Activated CD8-positive, alpha-beta memory T cell treated with anti-CD3 and anti-CD28 coated beads, Interleukin-2, amount 50 U/mL, for 24 hours (primary cell): ENCODE measurements around the gene STPG4.

Experiments used
- DNase-seq: peaks from one replicate; pipeline ENCODE4 v3.0.0-alpha.2; 2020; ENCODE audit errors: extremely low read depth

The STPG4 gene

GRCh38 chr2:47054868-47055267 is 100.2 kb downstream of the STPG4 start:
- DNase-seq, result no peak

- no peak for DNase-seq
Observed at GRCh38 chr2:47054036-47054555, 101.0 kb downstream of the STPG4 start.

GRCh38 chr2:47052847-47053246 is 102.3 kb downstream of the STPG4 start:
- no peak for DNase-seq

GRCh38 chr2:47051562-47051961 is 103.5 kb downstream of the STPG4 start:
- DNase-seq, result no peak

DNA sequence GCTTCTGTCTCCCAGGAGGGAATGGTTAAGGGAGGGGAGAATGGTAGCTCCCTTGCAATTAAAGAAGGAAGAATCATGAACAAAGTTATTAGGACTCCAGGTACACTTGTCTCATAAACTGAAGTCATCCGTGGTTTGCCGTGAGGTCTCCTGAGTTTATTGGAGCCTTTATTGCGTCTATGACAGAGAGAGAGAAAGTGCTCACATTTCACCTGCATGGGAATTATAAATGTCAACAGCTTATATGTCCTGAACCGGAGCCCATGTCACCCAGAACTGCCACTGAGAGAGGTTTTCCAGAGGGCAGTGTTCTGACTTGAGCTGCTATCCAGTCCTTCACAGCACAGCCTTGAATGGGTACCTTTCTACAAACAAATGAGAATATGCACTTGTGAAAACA is 104.3 kb downstream of the STPG4 start:
- no peak for DNase-seq

- DNase-seq, result no peak
Observed at GRCh38 chr2:47050021-47050760, 104.9 kb downstream of the STPG4 start.

DNA sequence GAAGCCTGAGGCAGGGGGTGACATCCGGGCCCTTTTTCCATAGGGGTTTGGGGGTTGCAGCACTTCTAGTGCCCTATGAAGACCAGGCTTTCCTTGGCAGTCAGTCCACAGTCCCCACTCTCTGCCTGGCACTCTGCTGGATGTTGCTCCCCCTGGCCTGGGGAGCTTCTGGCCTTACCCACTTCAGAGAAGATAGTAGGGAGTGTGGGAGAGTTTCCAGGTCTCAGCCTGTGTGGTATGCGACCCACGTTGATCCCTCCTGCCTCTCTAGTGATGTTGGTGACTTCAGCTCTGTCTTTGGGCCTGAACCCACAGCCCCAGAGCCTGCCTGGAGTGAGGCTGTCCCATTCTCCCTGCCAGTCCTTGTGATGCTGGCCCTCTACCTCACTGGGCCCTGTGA is 105.6 kb downstream of the STPG4 start:
- DNase-seq, result no peak

DNA sequence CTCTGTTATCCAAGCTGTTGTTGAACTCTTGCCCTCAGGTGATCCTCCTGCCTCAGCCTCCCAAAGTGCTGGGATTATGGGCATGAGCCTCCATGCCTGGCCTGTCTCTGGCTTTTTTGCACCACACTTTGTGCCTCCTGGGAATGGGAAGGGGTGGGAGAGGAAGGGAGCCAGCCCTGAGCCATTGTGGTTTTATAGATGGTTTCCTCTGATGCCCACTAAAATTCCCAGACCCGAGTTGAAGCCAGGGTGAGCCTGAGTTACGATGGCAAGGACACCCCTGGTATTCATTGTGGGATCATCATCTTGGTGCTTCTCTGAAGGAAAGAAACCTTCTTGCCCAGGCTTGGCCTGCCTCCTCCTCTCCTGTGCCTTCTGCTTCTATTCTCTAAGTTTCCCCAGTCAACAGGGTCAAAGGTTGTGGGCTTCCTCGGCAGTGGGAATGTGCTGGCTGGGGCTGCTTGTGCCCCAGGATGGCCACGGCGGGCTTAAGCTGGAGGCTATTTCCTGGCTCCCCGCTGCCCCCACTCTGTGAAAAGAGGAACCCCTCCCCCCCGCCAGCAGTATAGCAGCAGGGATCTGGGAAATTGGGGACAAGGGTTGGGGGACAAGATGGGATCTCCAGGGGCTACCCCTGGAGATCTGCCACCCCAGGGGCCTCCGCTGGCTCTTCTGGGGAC is 106.2 kb downstream of the STPG4 start:
- DNase-seq, result no peak

DNA sequence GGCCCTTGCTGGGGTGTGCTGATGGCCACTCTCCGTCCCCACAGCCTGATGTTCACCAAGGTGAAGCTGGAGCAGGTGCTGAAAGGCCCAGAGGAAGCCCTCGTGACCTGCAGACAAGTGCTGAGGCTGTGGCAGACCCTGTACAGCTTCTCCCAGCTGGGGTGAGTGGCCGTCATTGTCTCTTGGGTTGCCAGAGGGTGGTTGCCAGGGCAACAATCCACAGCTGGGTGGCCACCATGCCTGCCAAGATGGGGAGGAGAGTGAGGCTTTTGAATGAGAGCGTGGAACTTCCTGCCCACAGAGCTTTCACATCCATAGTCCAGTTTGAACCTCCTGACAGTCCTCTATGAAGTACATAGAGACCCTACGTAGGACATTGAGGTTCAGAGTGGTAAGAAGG is 108.8 kb downstream of the STPG4 start:
- DNase-seq, result no peak

- DNase-seq, result no peak
Observed at GRCh38 chr2:47043891-47044239, 111.2 kb downstream of the STPG4 start.

DNA sequence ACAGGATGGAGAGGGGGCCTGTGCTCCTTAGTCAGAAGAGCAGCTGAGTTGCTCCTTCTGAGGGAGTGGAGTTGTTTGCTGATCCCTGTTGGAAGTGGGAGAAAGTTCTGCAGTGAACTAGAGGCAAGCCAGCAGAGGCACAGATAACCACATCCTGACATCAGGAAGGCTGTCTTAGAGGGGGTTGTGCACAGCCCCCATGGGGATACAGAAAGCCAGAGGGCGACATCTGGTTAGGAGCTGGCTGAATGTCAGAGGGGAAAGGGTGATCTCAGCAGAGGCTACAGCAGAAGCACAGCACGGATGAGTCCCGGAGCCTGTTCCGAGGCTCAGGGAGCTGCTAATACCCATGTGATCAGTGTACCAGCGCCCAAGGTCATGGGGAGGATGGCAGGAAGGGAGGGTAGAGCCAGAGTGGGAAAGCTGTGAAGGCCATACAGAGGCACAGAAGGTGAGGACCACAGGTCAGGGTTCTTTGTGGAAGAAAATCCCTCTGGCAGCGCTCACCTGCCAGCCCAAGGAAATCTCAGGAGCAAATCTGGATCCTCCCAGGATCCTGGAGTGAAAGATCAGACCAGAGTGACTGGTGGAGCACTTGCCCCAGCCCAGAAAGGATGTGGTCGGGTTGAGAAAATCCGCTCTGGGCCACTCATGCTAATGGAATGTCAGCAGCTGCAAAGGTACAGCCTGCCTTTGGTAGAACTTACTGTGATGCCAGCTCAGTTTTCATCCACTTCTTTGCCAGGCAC is 111.8 kb downstream of the STPG4 start:
- no peak for DNase-seq

GRCh38 chr2:47041891-47042684 is 113.0 kb downstream of the STPG4 start:
- DNase-seq, result no peak

- no peak for DNase-seq
Observed at GRCh38 chr2:47041063-47041462, 114.0 kb downstream of the STPG4 start.

- DNase-seq, result no peak
Observed at GRCh38 chr2:47040651-47041050, 114.5 kb downstream of the STPG4 start.

DNA sequence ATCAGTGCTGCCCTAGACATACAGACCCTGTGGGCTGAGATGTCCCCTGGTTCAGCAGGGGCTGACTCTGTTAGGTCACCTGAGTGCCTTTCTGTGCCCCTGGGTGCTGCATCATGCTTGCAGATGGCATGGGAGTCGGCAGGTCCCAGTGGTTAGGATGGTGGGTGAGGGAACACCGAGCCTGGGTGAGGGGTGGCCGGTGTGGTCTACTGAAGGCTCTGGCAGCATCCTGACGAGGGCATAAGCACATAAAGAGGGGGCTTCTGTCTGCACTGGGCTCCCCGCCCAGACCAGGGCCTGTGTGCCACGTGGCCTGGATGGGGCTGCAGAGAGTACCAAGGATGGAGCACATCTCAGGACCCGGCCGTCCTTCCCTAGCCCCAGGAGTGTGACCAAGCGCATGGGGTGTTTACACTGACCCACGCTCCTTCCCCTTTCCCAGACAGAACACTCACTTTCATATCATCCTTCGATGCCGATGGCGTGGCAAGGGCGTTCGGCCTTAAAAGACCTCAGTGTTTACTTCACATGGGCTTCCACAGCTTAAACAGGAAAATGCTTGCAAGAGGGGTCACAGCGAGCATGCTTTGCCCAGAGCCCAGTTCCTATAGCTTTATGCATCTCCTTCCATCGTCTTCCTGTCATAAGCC is 115.1 kb downstream of the STPG4 start:
- DNase-seq, result no peak

DNA sequence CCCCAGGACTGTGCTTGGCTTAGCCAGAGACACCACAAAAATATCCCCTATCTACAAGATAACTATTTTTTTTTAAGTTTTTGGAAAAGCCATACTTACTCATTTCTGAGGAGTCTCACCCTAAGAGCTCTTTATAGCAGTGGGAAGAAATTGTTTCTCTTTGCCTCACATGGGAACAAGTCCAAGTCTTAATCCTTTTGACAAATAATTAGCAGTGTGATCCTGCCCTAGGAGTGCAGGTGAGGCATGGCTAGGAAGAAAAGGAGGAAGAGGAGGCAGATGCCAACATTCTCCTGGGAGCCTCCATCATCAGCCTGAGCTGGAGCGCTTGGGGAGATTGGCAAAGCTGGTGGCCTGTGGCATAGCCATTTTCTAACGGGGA is 115.6 kb downstream of the STPG4 start:
- DNase-seq, result no peak

DNA sequence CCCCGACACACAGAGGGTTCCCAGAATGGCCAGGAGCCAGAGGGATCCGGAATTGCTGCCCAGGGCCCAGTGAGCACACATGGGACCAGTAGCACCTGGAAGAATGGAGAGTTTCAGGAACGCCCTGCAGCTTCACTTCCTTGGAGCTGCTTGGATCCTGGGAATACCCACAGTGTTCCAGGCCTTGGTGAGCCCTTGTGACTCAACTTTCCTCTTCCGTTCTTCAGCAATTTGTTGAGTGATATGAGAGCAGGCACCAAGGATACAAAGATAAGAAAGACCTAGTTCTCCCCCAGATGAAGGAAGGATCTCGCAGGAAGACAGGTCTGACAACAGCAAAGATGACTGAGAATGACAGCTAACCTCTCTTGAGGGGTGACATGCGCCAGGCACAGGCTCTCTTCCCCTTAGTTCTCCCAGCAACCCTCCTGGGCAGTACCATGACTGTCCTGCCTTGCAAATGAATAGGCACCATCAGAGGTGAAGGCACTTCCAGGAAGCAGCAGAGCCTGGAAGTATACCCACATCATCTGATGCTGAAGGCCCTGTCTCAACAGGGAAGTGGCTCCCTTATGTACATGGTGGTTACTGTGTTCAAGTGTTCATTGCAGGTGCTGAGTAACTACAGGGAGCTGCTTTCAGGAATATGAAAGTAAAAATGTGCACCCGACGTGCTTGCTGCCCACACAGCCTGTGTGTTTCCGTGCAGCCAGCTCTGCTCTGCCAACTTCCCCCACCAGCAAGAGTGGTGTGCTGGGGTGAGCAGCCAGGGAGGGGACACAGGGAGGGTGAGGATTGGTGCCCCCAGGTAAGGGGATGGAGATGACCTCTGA is 116.2 kb downstream of the STPG4 start:
- DNase-seq, result no peak

GRCh38 chr2:47037678-47038077 is 117.4 kb downstream of the STPG4 start:
- DNase-seq, result no peak
